Ectodermal cell (in vitro differentiated cells): Measurements from ENCODE around the gene HSPA1L.
"Not testable (repeated sequence)": the region's sequence is repeated elsewhere in the genome, so short reads cannot be mapped to it uniquely, and the experiment has no call there.

Source experiments
- H3K27ac ChIP-seq: 2 replicates; pipeline ENCODE4 v1.7.0; 2013; ENCODE audit warnings: mild to moderate bottlenecking, low read depth, low read length; ENCODE audit not compliant: insufficient read depth, poor library complexity, severe bottlenecking
- H3K27me3 ChIP-seq: 2 replicates; pipeline ENCODE4 v1.7.0; 2013; ENCODE audit warnings: mild to moderate bottlenecking, low read length; ENCODE audit not compliant: insufficient read depth, control insufficient read depth, poor library complexity, severe bottlenecking
- H3K36me3 ChIP-seq: one replicate; pipeline ENCODE4 v1.7.0; 2013; ENCODE audit warnings: low read length; ENCODE audit not compliant: control insufficient read depth, insufficient read depth
- H3K4me1 ChIP-seq: one replicate; pipeline ENCODE4 v1.7.0; 2013; ENCODE audit warnings: low read length; ENCODE audit not compliant: control insufficient read depth, insufficient read depth
- H3K4me3 ChIP-seq: 2 replicates; pipeline ENCODE4 v1.7.0; 2013; ENCODE audit warnings: low read depth, low read length, control low read depth; ENCODE audit not compliant: insufficient read depth
- H3K9me3 ChIP-seq: 2 replicates; pipeline ENCODE4 v1.7.0; 2013; ENCODE audit warnings: mild to moderate bottlenecking, low read length, moderate library complexity; ENCODE audit not compliant: control insufficient read depth
- WGBS, 2 experiments: methylation state at CpG; one replicate each; pipeline ENCODE4 v1.1.7; 2013; ENCODE audit warnings: missing lambda C conversion rate in 2 of 2; 5-methylcytosine and 5-hydroxymethylcytosine counted together

HSPA1L gene

GRCh38 chr6:31795616-31796298, 19.3 kb downstream of the HSPA1L start, which contains the start of gene VARS1:
VARS1 (minus strand) TSS chr6:31795752; CDS start chr6:31795217, 535 bp downstream.
- Histone ChIP-seq H3K27me3 (no peaks in the 10 kb centered on the region), H3K9me3 (no peaks in the 10 kb centered on the region), H3K4me3 (peak within 1 kb of the TSS; percentile 98), H3K4me1 (peaks cover 4% of the 10 kb centered on the region), H3K27ac (peak within 1 kb of the TSS; percentile 93), H3K36me3 (peaks cover 6% of the 10 kb centered on the region)
- 3 to 4% methylated on average over 75 of the region's 75 CpGs for WGBS, 2 experiments

GRCh38 chr6:31794866-31795615, 20.0 kb downstream of the HSPA1L start:
- 0 to 1% methylated on average over 44 of the region's 44 CpGs for WGBS, 2 experiments
- H3K36me3 ChIP-seq: peaks cover 8% of the 10 kb centered on the region

GRCh38 chr6:31794294-31794865, 20.7 kb downstream of the HSPA1L start:
- Histone ChIP-seq H3K36me3 (peaks cover 12% of the 10 kb centered on the region), H3K4me3 (peak overlapping the region; percentile 98), H3K4me1 (peaks cover 4% of the 10 kb centered on the region), H3K27ac (no peak overlapping the region), H3K9me3 (no peaks in the 10 kb centered on the region), H3K27me3 (no peaks in the 10 kb centered on the region)
- 13 to 14% methylated on average over 7 of the region's 7 CpGs for WGBS, 2 experiments

More at GRCh38 chr6:31794866-31795615, 20.0 kb downstream of the HSPA1L start:
- Histone ChIP-seq H3K27ac (peak overlapping the region; percentile 93), H3K27me3 (no peaks in the 10 kb centered on the region), H3K9me3 (no peaks in the 10 kb centered on the region), H3K4me3 (peak overlapping the region; percentile 98), H3K4me1 (peaks cover 4% of the 10 kb centered on the region)

GRCh38 chr6:31793927-31794245, 21.2 kb downstream of the HSPA1L start:
- H3K36me3 ChIP-seq: peaks cover 14% of the 10 kb centered on the region
- peak overlapping the region; percentile 98 for H3K4me3 ChIP-seq
- H3K4me1 ChIP-seq, H3K9me3 ChIP-seq, H3K27ac ChIP-seq, H3K27me3 ChIP-seq: not testable (repeated sequence)
- WGBS, 2 experiments: 90 to 93% methylated on average over 6 of the region's 6 CpGs

GRCh38 chr6:31792761-31793171, 22.3 kb downstream of the HSPA1L start:
- Histone ChIP-seq H3K27ac (no peak overlapping the region), H3K4me3 (no peak overlapping the region), H3K27me3 (no peaks in the 10 kb centered on the region), H3K4me1 (peaks cover 4% of the 10 kb centered on the region), H3K36me3 (peaks cover 14% of the 10 kb centered on the region), H3K9me3 (no peaks in the 10 kb centered on the region)
- WGBS, 2 experiments: 94% methylated on average over 12 of the region's 12 CpGs

GRCh38 chr6:31792090-31792374, 23.1 kb downstream of the HSPA1L start:
- peaks cover 14% of the 10 kb centered on the region for H3K36me3 ChIP-seq
- H3K27me3 ChIP-seq: no peaks in the 10 kb centered on the region
- no peaks in the 10 kb centered on the region for H3K9me3 ChIP-seq
- H3K27ac ChIP-seq: no peak overlapping the region
- 89 to 90% methylated on average over 3 of the region's 3 CpGs for WGBS, 2 experiments
- peaks cover 4% of the 10 kb centered on the region for H3K4me1 ChIP-seq
- H3K4me3 ChIP-seq: no peak overlapping the region

- H3K4me3 ChIP-seq: no peak overlapping the region
- no peaks in the 10 kb centered on the region for H3K9me3 ChIP-seq
- no peaks in the 10 kb centered on the region for H3K27me3 ChIP-seq
- peaks cover 4% of the 10 kb centered on the region for H3K4me1 ChIP-seq
- no peak overlapping the region for H3K27ac ChIP-seq
- H3K36me3 ChIP-seq: peaks cover 14% of the 10 kb centered on the region
- WGBS, 2 experiments: 76 to 82% methylated on average over 12 of the region's 12 CpGs
Measured at GRCh38 chr6:31791324-31792089, 23.6 kb downstream of the HSPA1L start.

- Histone ChIP-seq H3K9me3 (no peaks in the 10 kb centered on the region), H3K4me1 (no peaks in the 10 kb centered on the region), H3K4me3 (no peak overlapping the region), H3K27me3 (no peaks in the 10 kb centered on the region), H3K36me3 (peaks cover 13% of the 10 kb centered on the region), H3K27ac (no peak overlapping the region)
- 95 to 96% methylated on average over 11 of the region's 11 CpGs for WGBS, 2 experiments
Measured at GRCh38 chr6:31785475-31785874, 29.6 kb downstream of the HSPA1L start.

GRCh38 chr6:31784098-31784925, 30.8 kb downstream of the HSPA1L start:
- Histone ChIP-seq H3K36me3 (peaks cover 20% of the 10 kb centered on the region), H3K27me3 (no peaks in the 10 kb centered on the region), H3K4me3 (no peak overlapping the region), H3K4me1 (no peaks in the 10 kb centered on the region), H3K27ac (no peak overlapping the region), H3K9me3 (no peaks in the 10 kb centered on the region)
- 95 to 97% methylated on average over 15 of the region's 15 CpGs for WGBS, 2 experiments
